ENCODE results near the gene TBX15.

Gene TBX15

DNA sequence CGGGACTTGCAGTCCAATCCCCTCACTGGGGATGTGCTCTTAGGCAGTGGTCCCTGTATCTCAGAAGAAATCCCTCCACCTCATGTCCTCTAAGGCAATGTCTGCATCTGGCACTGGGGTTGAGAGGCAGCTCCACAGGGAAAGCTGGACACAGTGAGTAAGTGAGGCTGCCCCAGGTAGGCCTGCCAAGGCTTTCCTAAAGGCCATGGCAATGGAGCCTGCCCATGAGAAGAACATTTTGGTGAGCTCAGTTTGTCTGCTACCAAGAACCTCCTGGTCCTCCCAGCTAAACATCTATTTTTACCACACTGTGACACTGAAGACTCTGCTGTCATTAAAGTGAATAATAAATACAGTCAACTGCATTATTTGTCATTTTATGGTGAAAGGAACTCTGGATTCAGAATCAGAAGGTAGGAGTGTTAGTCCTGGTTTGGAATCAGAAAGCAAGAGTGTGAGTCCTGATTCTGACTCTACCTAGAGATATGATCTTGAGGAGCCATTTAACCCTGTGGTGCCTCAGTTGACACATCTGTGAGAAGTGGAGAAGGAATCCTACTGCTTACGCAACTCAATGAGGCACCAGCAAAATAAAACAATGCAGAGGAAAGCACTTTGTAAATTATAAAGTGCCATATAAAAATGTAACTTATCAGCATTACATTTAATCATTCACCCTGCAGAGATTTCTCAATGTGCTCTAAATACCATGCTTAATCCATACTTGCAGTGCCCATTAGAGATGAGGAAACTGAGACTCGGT is 41.0 kb downstream of the TBX15 start:
- TF ChIP-seq, protein P1, sequence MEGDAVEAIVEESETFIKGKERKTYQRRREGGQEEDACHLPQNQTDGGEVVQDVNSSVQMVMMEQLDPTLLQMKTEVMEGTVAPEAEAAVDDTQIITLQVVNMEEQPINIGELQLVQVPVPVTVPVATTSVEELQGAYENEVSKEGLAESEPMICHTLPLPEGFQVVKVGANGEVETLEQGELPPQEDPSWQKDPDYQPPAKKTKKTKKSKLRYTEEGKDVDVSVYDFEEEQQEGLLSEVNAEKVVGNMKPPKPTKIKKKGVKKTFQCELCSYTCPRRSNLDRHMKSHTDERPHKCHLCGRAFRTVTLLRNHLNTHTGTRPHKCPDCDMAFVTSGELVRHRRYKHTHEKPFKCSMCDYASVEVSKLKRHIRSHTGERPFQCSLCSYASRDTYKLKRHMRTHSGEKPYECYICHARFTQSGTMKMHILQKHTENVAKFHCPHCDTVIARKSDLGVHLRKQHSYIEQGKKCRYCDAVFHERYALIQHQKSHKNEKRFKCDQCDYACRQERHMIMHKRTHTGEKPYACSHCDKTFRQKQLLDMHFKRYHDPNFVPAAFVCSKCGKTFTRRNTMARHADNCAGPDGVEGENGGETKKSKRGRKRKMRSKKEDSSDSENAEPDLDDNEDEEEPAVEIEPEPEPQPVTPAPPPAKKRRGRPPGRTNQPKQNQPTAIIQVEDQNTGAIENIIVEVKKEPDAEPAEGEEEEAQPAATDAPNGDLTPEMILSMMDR (IDR thresholded peaks at IDR 0.05; ENCODE audit: extremely low read depth, missing control alignments), result no peak
- DNase-seq (ENCODE audit: low spot score), result no peak

DNA sequence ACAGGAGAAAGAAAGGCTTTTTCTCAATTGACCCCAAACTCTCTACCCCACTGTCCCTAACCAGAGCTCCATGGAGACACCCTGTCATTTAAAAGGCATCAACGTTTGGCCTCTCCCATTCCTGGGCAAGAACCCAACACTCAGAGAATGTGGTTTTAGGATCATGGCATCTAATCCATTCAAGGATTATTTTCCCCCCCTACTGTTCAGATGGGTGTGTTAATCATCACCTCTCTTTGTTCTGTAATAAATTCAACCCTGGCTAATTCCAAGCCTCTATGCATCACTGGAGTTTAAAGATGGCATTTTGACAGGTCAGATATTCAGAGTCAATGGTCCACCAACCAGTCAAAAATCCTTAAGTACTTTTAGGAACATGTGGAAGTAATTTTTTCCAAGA is 42.7 kb downstream of the TBX15 start:
- TF ChIP-seq, protein P1 (IDR thresholded peaks at IDR 0.05; ENCODE audit: extremely low read depth, missing control alignments), result no peak
- DNase-seq (ENCODE audit: low spot score), result no peak

DNA sequence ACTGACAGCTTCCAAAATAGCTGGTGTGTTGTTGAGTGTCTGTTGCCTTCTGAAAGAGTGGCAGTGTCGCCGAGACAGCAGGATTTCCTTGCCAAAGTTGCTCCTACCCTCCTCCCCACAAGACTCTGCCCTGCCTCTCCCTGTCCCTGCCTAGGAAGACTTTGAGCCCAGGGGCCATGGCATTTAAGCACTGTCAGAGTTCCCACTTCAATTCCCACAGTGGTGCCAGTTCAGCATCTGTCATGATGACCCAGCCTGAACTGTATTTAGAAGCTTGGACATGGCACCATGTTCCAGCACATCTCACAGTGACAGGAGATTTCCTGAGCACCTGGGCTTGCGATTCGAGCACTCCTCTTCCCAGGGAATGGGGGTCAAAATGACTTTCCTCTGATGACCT is 43.6 kb downstream of the TBX15 start:
- no peak for DNase-seq (ENCODE audit: low spot score)
- TF ChIP-seq, protein P1 (IDR thresholded peaks at IDR 0.05; ENCODE audit: extremely low read depth, missing control alignments), result no peak

DNA sequence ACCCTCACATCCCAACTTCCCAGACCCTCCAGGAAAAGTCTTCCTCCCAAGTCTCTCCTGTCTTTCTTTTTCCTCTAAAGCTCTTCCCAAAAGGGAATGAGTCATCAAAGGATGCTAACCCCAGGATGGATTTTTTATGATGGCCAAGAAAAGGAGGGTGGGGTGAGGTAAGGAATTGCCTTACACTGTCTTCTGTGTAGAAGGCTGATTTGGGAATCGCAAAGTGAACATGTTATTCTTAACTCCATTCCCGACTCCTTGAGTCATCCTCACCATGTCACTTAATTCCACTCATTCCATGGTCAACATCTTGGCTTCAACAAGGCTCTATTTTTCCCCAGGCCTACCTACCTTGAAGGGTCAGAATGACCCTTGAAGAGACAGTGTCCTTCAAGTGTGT is 44.0 kb downstream of the TBX15 start:
- TF ChIP-seq, protein P1 (IDR thresholded peaks at IDR 0.05; ENCODE audit: extremely low read depth, missing control alignments), result no peak
- no peak for DNase-seq (ENCODE audit: low spot score)

DNA sequence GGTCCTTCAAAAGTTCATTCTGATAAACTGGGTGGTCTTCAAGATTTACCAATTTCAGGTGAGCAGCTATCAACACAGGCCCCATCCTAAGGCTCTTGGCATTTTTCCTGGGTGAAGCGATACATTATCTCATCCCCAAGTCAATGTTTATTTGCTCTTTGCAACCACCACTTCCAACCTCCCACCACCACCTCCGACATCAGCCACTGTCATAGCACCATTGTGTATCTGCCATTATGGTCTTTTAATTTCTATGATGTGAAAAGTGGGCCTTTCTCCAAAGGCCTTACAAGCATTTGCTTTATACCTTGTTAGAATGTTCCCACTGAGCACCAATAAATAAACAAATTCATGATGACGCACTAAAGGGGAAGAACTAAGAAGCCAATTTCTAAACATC is 47.2 kb downstream of the TBX15 start:
- TF ChIP-seq, protein P1 (IDR thresholded peaks at IDR 0.05; ENCODE audit: extremely low read depth, missing control alignments), result no peak
- DNase-seq (ENCODE audit: low spot score), result no peak

DNA sequence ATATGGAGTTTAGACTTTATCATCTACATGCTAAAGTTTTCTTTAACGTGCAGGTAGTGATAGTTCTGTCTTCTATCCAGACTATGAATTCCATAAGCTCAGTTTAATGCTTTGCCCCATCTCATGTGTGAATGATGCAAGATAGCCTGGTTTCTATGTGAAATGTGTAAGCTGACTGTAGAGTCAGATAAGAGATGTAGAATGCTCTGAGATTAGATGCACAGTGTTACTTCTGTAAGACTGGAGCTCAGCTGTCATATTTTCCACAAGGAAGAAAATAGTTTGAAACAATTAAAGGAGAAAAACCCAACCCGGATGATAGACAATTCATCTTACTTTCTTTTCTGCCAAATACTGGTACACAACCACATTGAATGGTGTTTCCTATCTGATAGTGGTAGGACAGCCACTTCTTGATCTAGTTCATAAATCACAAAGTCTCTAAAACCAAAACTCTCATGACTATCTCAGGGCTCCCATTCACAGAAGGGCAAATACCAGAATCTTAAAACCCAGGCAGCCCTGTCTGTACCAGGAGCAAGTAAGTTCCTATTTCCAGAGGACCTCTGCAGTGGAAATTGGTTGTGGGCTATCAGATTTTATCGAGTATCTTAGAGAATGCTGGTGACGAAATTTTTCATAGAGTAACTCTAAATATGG is 50.6 kb downstream of the TBX15 start:
- DNase-seq (ENCODE audit: low spot score), result no peak
- TF ChIP-seq, protein P1 (IDR thresholded peaks at IDR 0.05; ENCODE audit: extremely low read depth, missing control alignments), result no peak

DNA sequence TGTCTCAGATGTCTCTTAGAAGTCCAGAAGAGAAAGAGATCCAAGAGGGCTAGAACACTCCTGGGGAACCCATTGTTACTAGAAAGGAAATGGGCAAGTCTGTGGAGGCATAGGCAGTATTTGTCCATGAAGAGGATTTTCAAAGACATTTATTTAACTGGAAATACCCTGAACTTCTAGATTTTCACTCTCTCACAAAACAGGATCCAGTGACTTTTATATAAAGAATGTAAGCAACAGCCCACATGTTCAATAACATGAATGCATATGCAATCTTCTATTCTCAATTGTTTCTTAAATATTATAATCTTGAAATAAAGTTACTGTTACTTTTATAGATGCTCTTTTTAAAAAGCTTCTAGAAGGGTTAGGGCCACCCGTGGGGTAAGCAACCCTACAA is 53.4 kb downstream of the TBX15 start:
- TF ChIP-seq, protein P1 (IDR thresholded peaks at IDR 0.05; ENCODE audit: extremely low read depth, missing control alignments), result no peak
- no peak for DNase-seq (ENCODE audit: low spot score)
